Measurements from ENCODE around the gene RAB44. TPM values are rescaled to one million over a fixed set of nuclear protein-coding genes. Genes with fewer than 3 reads are reported as not detected.

RAB44 gene
- total RNA-seq, 1 experiment from 2014 or later = 0.05 TPM

GRCh38 chr6:36677059-36677749 is 20.4 kb upstream of the RAB44 start:
- H4K20me1 ChIP-seq (ENCODE audit: insufficient read depth) = peaks cover 4% of the 10 kb centered on the region; the same call in 1 of the 2 replicates
- ChIA-PET RAD21 (ENCODE audit: low non-redundant PET in 1 of 2, low total read pairs in 2 of 2, uncharacterized antibody in 2 of 2, unreplicated experiment in 2 of 2) (no interaction called here), POLR2A (interaction anchor here (1.5 to 6.3 kb wide), 2 partner anchors 11 to 47 kb away, joined by 3 to 119 read pairs; no protein-coding TSS in a partner anchor), CTCF (interaction anchor here (1.1 kb wide), 1 partner anchor 10 kb away, joined by 4 read pairs; no protein-coding TSS in a partner anchor)
- H3K4me3 ChIP-seq (replicated peaks in 1 of 2; ENCODE audit: low read depth in 1 of 2, low read length in 2 of 2) = no peak overlapping the region
- peaks cover 34% of the 10 kb centered on the region for H3K79me2 ChIP-seq (ENCODE audit: insufficient read depth, low read length)
- H3K9me2 ChIP-seq (ENCODE audit: insufficient read depth) = no peaks in the 10 kb centered on the region
- H3K9me3 ChIP-seq (ENCODE audit: control insufficient read depth in 1 of 2, insufficient read depth in 1 of 2, low read depth in 1 of 2, low read length in 2 of 2) = no peaks in the 10 kb centered on the region
- H3K4me2 ChIP-seq (ENCODE audit: low read length) = peak overlapping the region; percentile 97
- no peak for TF ChIP-seq POLR2A (IDR thresholded peaks at IDR 0.05; ENCODE audit: borderline replicate concordance, extremely low read depth, insufficient read depth, insufficient read length)
- TF ChIP-seq SIN3A (IDR thresholded peaks at IDR 0.05; ENCODE audit: low read depth) = no peak
- TF ChIP-seq POLR2AphosphoS5 (IDR thresholded peaks at IDR 0.05; ENCODE audit: low read depth, low read length) = no peak
- no peak for TF ChIP-seq RAD21 (IDR thresholded peaks at IDR 0.05; ENCODE audit: low read depth)
- TF ChIP-seq TCF7L2 (IDR thresholded peaks at IDR 0.05; ENCODE audit: borderline replicate concordance, extremely low read depth, insufficient read depth, insufficient read length) = no peak
- TF ChIP-seq FOSL1 (IDR thresholded peaks at IDR 0.05; ENCODE audit: low read depth) = no peak
- no peak for TF ChIP-seq ZFX (IDR thresholded peaks at IDR 0.05)
- no peak for TF ChIP-seq ZNF274 (IDR thresholded peaks at IDR 0.05; ENCODE audit: low read depth, low read length)
- H3K27me3 ChIP-seq (ENCODE audit: insufficient read depth, low read length) = no peaks in the 10 kb centered on the region
- BruUV-seq (replicated peaks) = no TSS peak
- ATAC-seq = no peak
- peak overlapping the region; percentile 64 for H3K27ac ChIP-seq (ENCODE audit: low read depth, low read length)
- no peak overlapping the region for H3K9ac ChIP-seq (ENCODE audit: low read length)
- no peak overlapping the region for H2AFZ ChIP-seq (ENCODE audit: low read depth, low read length, poor library complexity, severe bottlenecking)
- no peak for DNase-seq (ENCODE audit: low read depth, low spot score)
- intact Hi-C loops (cut with micrococcal nuclease) = no loop called here
- peaks cover 48 to 62% of the 10 kb centered on the region in 2 experiments for H3K4me1 ChIP-seq (ENCODE audit: control insufficient read depth in 1 of 2, insufficient read depth in 2 of 2, low read length in 2 of 2)
- no peaks in the 10 kb centered on the region for H3K36me3 ChIP-seq (ENCODE audit: control insufficient read depth in 1 of 2, insufficient read depth in 2 of 2, low read length in 2 of 2)

All from HCT116 (cell line).